Measurements from ENCODE around the gene ASTN2.

Gene ASTN2

DNA sequence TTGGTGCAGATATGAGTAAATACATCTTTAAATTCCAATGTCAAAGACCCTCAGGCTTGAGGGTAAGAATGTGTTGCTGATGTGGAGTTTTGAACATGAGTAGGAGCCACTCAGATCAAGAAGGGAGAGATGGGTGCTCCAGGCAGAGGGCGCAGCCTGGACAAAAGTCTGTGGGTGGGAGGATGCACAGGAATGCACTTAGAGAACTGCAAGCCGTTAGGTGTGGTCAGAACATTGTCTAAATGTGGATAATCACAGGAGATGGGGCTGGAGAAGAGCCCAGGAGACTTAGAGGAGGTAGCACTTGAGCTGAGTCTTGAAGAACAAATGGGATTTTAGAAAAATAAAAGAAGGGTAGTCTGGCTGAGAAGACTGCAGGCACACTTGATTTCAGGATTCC lies 1005.7 kb downstream of the ASTN2 start:
- DNase-seq (ENCODE audit: low spot score) = no peak

DNA sequence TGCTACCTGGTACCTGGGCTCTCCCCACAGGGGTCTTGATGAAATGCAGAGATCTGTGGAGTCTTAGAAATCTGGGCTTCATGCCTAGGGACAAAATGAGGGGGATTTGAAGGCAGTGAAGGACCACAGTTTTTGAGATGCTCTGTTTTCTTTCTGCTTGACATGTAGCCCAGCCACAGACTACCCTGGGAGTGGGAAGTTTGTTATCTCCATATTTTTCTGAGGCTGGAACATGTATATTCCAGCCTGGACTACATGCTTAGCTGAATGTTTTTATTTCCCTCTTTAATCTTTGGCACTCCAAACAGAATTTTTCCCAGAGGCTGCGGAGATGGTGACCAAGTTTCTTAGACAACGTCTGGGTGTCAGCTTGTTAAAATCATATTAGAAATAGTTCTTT lies 1008.4 kb downstream of the ASTN2 start:
- DNase-seq (ENCODE audit: low spot score) = no peak

DNA sequence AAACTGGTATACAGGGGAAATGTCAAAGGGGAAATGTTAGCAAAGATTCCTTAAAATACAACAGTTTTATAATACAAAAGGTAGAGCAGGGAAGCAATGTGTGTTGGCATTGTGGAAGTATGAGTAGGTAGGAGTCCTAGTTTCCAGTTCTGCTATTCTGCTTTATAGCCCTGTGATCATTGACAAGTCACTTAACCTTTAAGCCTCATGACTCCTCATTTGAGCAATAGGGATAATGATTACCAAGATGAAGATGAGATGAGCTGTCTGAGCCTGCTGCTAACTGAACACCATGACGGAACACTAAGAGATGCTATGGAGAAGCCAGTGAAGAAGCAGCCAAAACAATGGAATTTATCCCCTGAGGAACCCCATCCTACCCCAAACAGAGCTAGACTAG lies 1009.5 kb downstream of the ASTN2 start:
- no peak for DNase-seq (ENCODE audit: low spot score)

DNA sequence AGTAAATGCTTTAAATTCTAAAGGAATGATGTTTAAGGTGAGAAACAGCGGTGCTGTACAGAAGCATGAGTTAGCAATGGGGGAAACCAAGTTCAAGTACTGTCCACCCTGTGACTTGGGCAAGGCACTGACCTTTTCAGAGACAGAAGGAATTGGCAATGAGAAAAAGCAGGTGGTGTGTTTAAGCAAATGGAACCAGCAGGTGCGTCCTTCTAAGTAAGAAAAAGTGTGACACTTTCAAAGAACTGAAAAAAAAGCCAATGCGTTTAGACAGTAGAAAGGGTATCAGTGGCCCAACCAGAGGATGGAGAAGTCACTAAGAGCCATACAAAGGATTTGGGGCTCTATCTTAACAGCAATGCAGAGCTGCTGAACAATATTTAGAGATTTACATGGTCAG lies 1010.6 kb downstream of the ASTN2 start:
- DNase-seq (ENCODE audit: low spot score) = no peak

DNA sequence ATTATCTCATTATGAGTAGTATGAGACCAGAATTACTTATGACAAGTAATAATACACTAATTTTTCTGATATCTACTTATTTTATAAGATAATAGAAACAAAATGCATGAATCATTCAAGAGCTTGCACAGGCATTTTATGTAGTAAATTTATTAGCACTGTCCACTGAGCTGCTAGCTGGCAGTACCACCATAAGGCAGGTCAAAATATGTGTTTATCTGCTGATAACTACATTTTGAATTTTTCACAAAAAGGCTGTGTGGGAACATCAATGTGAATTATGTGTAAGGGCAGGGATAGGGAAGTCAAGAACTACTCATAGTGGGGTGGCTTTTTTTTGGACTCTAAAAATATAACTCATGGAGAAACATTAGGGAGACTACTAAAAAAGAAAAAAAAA lies 1011.7 kb downstream of the ASTN2 start:
- DNase-seq (ENCODE audit: low spot score) = no peak

DNA sequence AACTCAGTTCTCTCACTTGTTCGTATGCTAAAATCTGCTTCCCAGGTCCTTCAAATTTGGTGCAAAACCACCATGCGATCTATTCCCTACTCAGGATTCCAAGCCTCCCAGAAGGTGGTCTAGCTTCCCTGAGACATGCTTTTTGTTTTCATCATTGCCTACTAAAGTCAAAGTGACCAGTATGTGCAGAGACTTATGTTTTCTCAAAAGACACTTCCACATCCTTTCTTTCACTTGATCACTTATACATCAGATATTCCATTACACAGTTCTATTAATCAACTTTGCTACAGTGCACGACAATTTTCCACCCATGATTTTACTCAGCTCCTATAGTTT lies 1019.2 kb downstream of the ASTN2 start:
- DNase-seq (ENCODE audit: low spot score) = no peak

DNA sequence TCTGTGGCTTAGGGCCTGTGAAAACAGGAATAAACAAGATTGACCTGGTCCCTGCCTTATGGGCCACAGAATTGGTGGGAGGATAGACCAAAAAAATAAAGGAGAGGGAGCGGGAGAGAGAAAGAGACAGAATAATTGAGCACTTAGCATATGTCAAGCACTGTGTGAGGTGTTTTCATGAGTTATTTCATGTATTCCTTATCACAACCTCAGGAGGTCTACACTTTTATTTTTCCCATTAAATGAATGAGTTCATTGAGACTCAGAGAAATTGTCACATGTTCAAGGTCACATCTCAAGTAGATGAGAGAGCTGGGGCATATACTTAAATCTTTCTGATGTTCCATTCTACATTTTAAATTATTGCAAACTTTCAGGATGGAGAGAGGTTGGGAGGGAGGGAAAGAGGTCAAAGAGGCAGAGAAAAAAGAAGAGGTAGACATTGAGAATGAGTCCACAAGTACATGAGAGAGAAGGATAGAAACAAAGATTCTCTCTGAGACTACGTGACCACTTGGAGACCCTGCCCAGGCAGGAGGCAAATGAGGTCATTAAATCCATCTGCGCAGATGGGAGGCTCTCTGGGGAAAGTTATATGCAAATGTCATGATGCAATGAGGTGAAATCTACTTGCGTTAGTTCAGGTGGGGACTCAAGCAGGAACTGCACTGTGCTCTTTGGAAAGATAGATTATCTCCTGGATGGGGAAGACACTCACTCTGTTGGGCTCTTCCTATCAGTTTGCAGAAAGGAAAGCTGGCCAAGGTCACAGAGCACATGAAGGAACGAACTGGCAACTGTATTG lies 1019.8 kb downstream of the ASTN2 start:
- DNase-seq (ENCODE audit: low spot score) = no peak

DNA sequence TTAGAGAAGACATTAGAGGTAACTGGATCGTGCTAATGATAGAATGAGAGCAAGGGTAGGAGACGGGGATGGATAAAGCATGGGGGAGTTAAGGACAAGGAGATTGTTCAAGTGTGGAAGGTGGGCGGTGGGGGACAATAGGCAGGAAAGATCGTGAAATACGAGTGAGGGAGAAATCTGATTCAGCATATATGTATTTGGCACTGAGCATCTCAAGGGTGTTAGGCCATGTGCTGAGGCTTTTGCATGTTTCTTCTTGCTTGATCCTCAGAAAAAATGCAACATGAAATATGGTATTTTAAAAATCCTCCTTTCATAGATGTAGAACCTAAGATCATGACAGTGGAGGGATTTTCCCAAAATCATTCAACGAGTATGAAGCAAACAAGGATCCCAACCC lies 1020.8 kb downstream of the ASTN2 start:
- DNase-seq (ENCODE audit: low spot score) = no peak

DNA sequence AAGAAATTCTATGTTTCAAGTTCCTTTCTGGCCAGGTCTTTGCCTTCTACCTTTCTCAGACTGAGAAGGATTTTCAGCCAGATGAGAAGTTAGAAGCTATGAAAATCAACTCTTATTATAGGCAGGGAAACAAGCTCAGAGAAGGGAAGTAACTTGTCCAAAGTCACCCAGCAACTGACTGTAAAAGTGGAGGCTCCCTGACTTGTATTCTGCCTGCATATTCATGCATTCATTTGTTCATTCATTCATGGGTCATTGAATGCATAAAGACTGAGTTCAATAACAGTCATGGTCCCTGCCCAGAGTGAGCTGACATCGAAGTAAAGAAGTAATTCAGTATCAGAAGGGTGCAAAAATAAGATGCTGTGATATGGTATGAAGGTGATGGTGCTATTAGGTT lies 1021.7 kb downstream of the ASTN2 start:
- no peak for DNase-seq (ENCODE audit: low spot score)

DNA sequence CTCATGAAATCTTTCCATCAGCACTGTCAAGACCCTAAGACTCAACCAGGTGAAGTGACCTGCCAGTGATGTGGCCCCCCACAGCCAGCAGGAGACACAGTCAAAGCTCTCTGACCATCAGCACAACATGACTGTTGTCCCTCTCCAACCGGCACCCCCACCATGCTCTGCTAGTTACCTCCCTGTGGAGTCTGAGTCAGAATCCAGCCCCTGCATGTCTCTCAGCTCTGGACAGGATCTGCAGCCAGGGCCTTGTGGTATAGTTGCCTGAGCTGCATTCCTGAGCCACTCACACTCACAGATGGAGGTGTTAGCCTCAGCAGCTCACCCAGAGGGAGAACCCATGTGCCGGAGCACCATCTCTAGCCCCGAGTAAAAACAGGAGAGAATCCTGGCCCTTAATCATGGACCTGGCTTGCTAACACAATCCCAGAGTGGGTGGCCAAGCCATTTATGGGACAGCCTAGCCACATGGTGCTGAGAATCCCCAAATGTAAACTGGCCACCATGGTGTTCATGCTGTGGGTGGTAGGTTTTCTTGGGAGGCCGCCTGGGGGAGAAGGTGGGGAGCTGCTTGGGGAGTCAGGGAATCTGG lies 1023.5 kb downstream of the ASTN2 start:
- peak; percentile 56 for DNase-seq (ENCODE audit: low spot score)

DNA sequence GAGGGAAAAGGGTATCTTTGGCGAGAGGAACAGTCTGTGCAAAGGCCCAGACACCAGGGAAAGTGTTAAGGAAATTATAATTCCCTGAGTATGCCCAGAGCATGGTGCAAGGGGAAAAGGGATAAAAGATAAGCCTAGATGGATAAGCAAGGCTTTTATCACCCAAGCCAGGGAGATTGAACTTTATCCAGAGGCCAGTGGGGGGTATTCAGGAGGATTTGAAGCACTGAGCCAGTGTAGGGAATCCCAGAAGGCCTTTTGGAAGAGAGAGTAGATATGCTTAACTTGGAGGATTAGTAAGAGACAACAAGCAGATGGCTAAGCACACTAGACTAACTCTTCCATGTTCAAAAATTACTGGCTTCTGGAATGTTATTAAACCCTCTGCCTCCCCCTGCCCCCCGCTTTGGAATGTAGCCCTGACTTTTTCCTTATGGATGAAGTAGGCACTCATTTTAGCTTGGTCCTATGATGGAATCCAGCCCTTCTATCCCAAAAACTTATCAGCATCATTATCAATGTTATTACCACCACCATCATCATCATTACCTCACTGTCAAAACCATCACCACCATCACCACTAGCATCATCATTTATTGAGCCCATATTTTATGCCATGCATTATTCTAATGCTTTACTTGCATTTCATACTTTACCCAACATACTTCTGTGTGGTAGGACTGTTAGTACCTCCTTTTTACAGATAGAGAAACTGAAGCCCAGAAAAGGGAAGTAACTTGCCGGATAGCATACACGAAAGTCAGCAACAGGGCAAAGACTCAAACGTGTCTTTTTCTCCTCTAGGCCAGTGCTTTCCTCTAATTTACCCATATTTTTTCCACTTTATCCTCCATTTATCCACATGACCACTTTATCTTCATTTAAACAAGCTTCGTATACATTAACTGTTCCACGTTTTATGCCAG lies 1024.3 kb downstream of the ASTN2 start:
- no peak for DNase-seq (ENCODE audit: low spot score)

DNA sequence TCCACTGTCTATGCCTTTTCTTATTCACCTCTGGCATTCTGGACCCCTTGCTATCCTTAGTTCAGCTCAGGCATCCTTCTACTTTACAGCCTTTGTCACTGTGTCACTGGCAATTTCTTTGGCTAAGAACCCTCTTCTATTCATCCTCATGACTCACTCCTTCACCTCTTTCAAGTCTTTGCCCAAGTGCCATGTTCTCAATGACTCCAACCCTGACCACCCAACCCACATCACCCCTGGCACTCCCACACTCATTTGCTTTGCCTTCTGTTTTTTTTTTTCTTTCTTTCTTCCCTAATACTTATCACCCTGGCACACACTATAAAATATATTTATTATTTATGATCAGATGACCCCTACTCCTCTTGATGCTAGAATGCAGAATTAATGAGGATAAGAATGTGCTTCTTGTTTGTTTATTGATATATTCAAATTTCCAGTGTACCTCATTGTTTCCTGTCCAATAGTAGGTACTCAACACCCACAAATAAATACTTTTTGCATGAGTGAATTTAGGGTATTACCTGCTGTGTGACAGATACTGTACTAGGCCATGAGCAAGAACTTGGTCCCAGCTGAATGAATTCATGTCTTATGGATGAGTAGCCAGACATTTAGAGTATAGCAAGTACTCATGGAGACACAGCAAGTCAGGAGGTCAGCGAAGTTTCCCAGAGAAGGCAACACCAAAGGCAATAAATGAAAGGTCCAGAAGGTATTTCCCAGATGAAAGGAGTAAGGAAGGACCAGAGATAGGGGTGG lies 1025.1 kb downstream of the ASTN2 start:
- DNase-seq (ENCODE audit: low spot score) = no peak

DNA sequence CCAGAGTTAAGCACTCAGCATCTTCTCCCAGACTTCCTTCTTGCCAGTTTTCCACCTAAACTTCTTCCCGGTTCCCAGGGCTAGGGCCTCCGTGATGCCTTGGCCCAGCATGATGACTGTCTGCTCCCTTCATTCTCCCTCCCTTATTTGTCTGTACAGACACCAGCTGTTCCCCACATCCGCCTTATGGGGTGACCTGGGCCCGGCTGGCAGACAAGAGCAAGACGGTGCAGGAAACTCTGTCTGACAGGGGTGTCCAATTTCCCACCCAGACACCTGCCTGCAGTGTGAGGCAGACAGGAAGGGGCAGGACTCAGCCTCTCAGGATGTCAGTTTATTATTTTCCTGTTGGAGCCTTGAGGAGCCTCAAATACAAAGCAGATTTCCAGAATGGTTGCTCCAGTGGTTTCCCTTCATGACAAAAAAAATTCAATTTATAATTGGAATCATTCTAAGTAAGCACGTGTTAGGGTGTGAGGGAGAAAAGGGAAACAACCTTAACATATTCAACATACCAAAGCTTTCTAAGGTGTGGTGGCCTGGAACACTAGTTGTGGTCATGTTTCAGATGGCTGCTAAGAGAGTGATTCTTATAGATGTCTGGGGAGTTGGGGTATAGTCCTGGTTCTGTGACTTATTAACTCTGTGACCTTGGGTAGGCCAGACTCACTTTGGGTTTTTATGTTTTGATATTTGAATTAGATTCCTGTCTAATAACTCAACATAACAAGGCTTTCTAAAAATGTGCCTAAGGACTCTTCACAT lies 1026.7 kb downstream of the ASTN2 start:
- no peak for DNase-seq (ENCODE audit: low spot score)

DNA sequence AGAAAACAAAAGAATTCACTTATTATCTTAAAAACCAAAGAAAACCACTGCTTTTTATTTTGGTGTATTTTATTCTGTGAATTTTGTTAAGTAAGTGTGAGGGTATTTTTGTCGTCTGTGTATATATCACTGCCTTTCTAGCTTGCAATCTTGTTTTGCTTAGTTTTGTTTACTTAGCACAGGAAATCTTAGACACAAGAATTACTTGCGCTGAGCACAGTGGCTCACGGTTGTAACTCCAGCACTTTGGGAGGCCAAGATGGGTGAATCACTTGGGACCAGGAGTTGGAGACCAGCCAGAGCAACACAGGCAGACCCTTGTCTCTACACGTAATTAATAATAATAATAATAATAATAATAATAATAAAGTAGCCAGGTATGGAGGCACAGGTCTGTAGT lies 1030.9 kb downstream of the ASTN2 start:
- no peak for DNase-seq (ENCODE audit: low spot score)

DNA sequence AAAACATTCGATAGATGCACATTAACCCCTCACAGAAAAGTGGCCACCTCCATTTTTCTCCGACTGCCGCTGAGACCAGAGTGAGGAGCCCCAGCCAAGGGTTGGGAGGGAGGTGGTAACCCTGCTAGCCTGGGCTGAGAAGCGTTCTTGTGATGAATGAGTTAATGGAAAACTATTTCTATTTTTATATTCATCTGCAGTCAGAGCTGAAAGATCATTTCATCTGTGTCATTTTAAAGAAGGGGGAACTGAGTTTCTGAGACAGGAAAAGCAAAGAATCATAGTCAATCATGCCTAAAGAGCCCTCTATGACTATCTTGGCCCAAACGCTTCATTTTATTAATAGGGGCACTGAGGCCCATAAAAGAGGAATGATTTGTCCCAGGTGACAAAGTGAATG lies 1031.7 kb downstream of the ASTN2 start:
- no peak for DNase-seq (ENCODE audit: low spot score)

DNA sequence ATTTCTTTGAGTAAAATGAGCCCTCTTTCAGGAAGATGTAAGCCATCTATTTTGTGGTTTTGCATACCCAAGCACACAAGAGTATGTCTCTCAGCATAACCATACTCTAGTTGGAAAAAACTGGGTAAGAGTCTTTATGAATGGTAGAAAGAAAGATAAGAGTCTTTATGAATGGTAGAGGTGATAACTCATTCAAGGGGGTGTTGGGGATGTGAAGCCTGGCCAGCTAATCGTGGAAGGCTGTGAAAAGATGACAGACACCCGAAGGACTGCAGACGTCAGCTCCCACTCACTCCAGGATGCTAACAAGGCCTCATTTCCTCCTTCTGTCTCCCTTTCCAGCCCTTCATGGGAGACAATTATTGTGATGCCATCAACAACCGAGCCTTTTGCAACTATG lies 1032.8 kb downstream of the ASTN2 start:
- DNase-seq (ENCODE audit: low spot score) = no peak

DNA sequence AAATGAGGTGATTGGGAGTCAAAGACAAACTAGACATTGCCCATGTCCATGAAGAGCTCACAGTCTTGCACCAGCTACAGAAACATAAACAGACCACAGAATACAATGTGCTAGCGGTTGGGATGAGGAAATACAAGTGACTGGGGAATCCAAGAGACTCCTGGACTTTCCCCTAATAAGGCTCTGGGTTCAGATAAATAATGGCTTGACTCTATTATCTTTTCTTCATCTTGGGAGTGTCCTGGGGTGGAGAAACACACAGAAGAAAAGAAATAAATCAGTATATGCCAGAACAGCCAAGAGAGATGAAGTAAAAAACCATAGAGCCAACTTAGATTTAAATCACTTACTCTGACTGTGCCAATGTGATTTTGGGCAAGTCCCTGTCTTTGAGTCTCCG lies 1033.5 kb downstream of the ASTN2 start:
- DNase-seq (ENCODE audit: low spot score) = no peak

DNA sequence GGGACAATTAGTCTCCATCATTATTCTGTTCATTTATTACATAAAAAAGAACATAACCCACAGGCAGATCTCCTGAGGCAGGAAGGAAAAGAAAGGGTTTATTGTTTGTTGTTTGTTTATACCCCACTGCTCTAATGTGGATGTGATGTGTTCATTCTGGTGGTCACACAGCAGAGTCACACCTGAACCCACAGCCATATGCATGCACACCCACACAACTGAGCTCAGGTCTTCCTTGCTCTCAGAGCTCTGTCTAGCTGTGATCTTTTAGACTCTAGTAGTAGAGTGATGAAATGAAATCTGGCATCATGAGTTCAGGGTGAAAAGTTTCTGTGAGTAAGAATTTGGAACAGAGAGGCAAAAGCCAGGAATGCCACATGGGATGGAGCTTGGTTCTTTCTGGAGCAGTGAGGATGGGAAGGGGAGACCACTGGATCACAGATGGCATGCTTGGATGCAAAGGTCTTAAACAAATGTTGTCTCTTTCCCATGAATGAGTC lies 1034.3 kb downstream of the ASTN2 start:
- DNase-seq (ENCODE audit: low spot score) = no peak

DNA sequence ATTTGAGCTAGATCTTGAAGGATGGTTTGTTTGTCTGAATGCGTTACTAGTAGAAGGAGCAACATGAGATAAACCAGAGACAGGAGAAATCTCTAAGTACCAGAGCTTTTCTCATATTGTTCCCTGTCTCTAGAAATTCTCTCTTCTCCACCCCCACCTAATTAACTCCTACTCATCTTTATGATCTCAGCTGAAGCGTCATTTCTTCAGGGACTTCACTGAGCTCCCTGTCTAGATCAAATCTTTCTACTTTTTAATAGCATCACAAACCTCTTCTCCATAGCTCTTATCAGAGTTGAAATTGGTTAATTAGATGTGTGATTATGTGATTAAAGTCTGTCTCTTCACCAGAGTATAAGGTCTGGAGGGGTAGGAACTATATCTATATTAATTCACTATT lies 1035.0 kb downstream of the ASTN2 start:
- DNase-seq (ENCODE audit: low spot score) = no peak

DNA sequence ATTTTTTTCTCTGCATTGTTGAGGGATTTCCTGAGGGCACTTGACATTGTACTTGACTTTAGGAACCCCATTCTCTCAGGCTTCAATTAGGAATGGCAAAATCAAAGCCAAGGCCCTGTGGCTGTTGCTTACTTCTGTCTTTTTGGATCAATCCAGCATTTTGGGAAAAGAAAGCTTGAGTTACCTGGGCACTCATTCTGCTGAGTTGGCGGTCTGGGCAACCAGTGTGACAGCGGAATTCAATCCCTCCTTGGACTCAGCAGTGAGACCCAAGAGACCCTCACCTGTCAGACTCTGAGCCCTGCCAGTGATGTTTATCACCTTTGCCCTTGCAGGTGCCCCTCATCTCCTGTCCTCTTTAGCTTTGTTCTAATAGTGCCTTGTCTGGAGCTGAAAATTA lies 1036.0 kb downstream of the ASTN2 start:
- DNase-seq (ENCODE audit: low spot score) = no peak

DNA sequence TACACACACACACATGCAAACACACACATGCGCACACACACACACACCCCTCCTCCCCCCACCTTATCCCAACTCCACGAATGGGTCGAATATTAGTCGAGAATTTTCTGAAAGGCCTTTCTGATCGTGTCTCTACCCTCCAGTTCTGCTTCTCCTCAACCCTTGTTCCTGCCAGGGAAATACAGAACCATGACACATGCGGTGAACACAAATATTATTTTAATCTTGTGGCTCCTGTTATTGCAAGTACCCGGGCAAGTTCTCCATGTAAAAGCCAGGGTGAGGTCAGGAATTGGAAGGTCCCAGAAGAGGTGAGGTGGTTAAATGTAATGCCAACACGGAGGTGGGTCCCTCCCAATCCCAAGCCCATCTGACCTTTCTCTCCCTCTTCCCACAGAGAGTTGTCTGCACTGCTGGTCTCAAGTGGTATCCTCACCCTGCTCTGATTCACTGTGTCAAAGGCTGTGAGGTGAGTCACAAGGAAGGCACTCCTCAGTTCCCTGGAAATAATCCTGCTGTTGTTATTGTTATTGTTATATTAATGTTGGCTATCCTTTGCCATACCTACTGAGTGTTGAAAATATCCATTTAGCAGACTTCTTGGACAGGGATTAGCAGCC lies 1037.6 kb downstream of the ASTN2 start:
- peak; percentile 74 for DNase-seq (ENCODE audit: low spot score)

Data from AG08396 (cell line).